ENCODE measurements around the gene IL24. TPM values are rescaled to one million over a fixed set of nuclear protein-coding genes. Genes with fewer than 3 reads are reported as not detected.

IL24 gene
- total RNA-seq, 1 donor from 2014 or later = not detected

DNA sequence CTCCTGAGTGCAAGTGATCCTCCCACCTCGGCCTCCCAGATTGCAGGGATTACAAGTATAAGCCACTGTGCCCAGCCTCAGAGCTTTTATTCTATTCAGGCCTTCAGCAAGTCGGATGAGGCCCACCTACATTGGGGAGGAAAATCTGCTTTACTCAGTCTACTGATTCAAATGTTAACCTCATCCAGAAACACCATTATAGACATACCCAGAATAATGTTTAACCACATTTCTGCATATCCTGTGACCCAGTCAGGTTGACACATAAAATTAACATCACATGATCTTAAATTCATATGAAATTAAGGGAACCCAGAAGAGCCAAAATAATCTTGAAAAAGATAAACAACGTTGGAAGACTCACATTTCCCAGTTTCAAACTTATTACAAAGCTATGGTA, 16.9 kb upstream of the IL24 start:
- peaks cover 4% of the 10 kb centered on the region for H3K36me3 Mint-ChIP-seq (ENCODE audit: unreplicated experiment)
- H3K9me3 Mint-ChIP-seq (ENCODE audit: unreplicated experiment) = peaks cover 2% of the 10 kb centered on the region

DNA sequence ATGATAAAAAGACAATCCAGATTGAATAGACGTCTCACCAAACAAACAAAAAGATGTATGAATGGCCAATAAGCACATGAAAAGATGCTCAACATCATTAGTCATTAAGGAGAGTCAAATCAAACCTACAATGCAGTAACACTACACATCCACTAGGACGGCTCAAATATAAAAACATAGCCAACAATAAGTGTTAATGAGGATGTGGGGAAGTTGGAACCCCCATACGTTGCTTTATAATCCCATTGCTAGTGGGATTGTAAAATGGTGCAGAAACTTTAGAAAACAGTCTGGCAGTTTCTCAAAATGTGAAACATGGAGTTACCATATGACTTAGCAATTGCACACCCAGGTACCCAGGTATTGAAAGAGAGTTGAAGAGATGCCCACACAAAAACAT, 14.7 kb upstream of the IL24 start:
- Mint-ChIP-seq H3K27ac (ENCODE audit: unreplicated experiment) (no peak overlapping the region), H3K4me3 (ENCODE audit: unreplicated experiment) (no peak overlapping the region), H3K9me3 (ENCODE audit: unreplicated experiment) (peaks cover 2% of the 10 kb centered on the region), H3K36me3 (ENCODE audit: unreplicated experiment) (peaks cover 1% of the 10 kb centered on the region), H3K27me3 (ENCODE audit: unreplicated experiment) (no peaks in the 10 kb centered on the region), H3K4me1 (ENCODE audit: low read depth, unreplicated experiment) (no peaks in the 10 kb centered on the region)
- no peak for DNase-seq
- TF ChIP-seq, protein P1, sequence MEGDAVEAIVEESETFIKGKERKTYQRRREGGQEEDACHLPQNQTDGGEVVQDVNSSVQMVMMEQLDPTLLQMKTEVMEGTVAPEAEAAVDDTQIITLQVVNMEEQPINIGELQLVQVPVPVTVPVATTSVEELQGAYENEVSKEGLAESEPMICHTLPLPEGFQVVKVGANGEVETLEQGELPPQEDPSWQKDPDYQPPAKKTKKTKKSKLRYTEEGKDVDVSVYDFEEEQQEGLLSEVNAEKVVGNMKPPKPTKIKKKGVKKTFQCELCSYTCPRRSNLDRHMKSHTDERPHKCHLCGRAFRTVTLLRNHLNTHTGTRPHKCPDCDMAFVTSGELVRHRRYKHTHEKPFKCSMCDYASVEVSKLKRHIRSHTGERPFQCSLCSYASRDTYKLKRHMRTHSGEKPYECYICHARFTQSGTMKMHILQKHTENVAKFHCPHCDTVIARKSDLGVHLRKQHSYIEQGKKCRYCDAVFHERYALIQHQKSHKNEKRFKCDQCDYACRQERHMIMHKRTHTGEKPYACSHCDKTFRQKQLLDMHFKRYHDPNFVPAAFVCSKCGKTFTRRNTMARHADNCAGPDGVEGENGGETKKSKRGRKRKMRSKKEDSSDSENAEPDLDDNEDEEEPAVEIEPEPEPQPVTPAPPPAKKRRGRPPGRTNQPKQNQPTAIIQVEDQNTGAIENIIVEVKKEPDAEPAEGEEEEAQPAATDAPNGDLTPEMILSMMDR (IDR thresholded peaks at IDR 0.05; ENCODE audit: partially characterized antibody, unreplicated experiment) = peak; percentile 58

More for the DNA sequence above, 16.9 kb upstream of the IL24 start:
- H3K4me1 Mint-ChIP-seq (ENCODE audit: low read depth, unreplicated experiment) = no peaks in the 10 kb centered on the region
- no peak overlapping the region for H3K4me3 Mint-ChIP-seq (ENCODE audit: unreplicated experiment)
- DNase-seq = no peak
- H3K27ac Mint-ChIP-seq (ENCODE audit: unreplicated experiment) = no peak overlapping the region
- TF ChIP-seq, protein P1 (IDR thresholded peaks at IDR 0.05; ENCODE audit: partially characterized antibody, unreplicated experiment) = no peak
- no peaks in the 10 kb centered on the region for H3K27me3 Mint-ChIP-seq (ENCODE audit: unreplicated experiment)

DNA sequence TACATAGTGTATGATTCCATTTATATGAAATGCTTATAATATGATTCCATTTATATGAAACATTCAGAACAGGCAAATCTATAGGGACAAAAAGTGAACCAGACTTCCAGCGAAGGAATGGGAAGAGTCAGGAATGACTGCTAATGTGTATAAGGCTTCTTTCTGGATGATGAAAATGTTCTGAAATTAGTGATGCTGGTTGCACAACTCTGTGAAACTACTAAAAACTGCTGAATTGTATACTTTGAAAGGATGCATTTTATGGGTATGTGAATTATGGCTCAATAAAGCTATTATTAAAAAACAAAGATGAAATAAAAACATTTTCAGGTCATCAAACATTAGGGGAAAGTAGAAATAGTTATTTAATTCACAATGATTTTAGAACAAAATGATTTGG, 14.1 kb upstream of the IL24 start:
- no peak overlapping the region for H3K27ac Mint-ChIP-seq (ENCODE audit: unreplicated experiment)
- no peaks in the 10 kb centered on the region for H3K4me1 Mint-ChIP-seq (ENCODE audit: low read depth, unreplicated experiment)
- TF ChIP-seq, protein P1 (IDR thresholded peaks at IDR 0.05; ENCODE audit: partially characterized antibody, unreplicated experiment) = no peak
- H3K9me3 Mint-ChIP-seq (ENCODE audit: unreplicated experiment) = peaks cover 2% of the 10 kb centered on the region
- no peaks in the 10 kb centered on the region for H3K27me3 Mint-ChIP-seq (ENCODE audit: unreplicated experiment)
- no peaks in the 10 kb centered on the region for H3K36me3 Mint-ChIP-seq (ENCODE audit: unreplicated experiment)
- no peak for DNase-seq
- no peak overlapping the region for H3K4me3 Mint-ChIP-seq (ENCODE audit: unreplicated experiment)

DNA sequence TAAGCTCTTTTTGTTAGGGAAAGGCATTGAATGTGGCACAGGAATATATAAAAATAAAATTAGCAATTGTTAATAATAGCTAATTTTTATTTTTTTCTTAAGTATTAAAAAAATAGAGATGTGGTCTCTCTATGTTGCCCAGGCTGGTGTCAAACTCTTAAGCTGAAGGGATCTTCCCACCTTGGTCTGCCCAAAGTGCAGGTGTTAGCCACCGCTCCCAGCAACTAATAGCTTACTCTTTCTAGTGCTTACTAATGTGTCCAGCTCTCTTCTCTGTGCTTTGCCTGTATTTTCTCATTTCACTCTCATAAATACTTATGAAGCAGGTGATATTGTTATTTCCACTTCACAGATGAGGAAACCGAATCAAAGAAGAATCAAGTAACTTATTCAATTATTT, 13.4 kb upstream of the IL24 start:
- TF ChIP-seq, protein P1 (IDR thresholded peaks at IDR 0.05; ENCODE audit: partially characterized antibody, unreplicated experiment) = no peak
- Mint-ChIP-seq H3K4me3 (ENCODE audit: unreplicated experiment) (no peak overlapping the region), H3K4me1 (ENCODE audit: low read depth, unreplicated experiment) (no peaks in the 10 kb centered on the region), H3K36me3 (ENCODE audit: unreplicated experiment) (no peaks in the 10 kb centered on the region), H3K9me3 (ENCODE audit: unreplicated experiment) (no peaks in the 10 kb centered on the region), H3K27me3 (ENCODE audit: unreplicated experiment) (no peaks in the 10 kb centered on the region), H3K27ac (ENCODE audit: unreplicated experiment) (no peak overlapping the region)
- DNase-seq = no peak

DNA sequence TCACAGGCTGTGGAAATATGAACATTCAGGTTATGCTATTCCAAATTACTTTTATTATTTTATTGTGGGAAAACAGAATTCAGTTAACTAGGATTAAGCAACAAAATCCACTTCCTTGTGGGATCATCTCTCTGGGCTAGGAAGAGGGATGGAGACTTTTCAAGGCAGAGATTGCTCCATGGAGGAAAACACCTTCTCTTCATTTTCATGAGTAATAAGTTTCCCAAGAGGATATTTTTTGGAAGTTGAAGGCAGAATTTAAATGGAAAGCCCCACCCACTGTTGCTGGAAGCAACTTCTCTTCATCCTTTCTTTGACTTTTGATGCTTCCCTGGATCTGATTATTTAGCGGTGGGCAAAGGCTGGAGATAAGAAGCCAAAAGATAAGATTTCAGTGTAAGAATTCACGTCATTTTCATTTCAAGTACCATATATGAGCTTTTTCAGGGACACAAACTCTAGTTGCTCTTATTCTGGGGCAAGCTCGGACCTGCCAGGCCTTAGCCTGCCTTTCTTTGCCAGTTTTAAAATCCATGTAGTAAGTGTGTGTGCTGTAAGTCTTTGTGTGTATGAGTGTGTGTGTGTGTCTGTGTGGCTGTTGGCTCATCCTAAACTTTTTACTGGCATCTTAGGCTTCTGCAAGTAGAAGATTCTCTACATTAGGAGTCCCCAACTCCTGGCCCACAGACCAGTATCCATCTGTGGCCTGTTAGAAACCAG, 11.7 kb upstream of the IL24 start:
- H3K27ac Mint-ChIP-seq (ENCODE audit: unreplicated experiment) = no peak overlapping the region
- no peaks in the 10 kb centered on the region for H3K4me1 Mint-ChIP-seq (ENCODE audit: low read depth, unreplicated experiment)
- H3K4me3 Mint-ChIP-seq (ENCODE audit: unreplicated experiment) = no peak overlapping the region
- no peaks in the 10 kb centered on the region for H3K36me3 Mint-ChIP-seq (ENCODE audit: unreplicated experiment)
- no peaks in the 10 kb centered on the region for H3K27me3 Mint-ChIP-seq (ENCODE audit: unreplicated experiment)
- TF ChIP-seq, protein P1 (IDR thresholded peaks at IDR 0.05; ENCODE audit: partially characterized antibody, unreplicated experiment) = no peak
- no peak for DNase-seq
- H3K9me3 Mint-ChIP-seq (ENCODE audit: unreplicated experiment) = no peaks in the 10 kb centered on the region
